HEK293 (cell line): ENCODE data around the gene PSME4.
"Not testable (repeated sequence)": the region's sequence is repeated elsewhere in the genome, so short reads cannot be mapped to it uniquely, and the experiment has no call there.

Experiments
- CTCF ChIA-PET: fragments of 350-600 bp; formaldehyde crosslinking; extraction: SDS; loops from one replicate; lab custom pipeline; 2021; ENCODE audit warnings: antibody characterized with exemption; lab: Yijun Ruan, JAX
- POLR2A ChIA-PET: fragments of 300-600 bp; formaldehyde crosslinking; extraction: SDS; loops from one replicate; lab custom pipeline; 2020; ENCODE audit warnings: antibody characterized with exemption, inconsistent platforms; lab: Yijun Ruan, JAX
- H3K27ac ChIP-seq: fragments of 200-500 bp; sonication (Bioruptor generic); 2 replicates; pipeline ENCODE4 v1.5.1; 2014; ENCODE audit warnings: low read depth, low read length, control low read depth, inconsistent platforms; ENCODE audit errors: extremely low read depth
- H3K36me3 ChIP-seq, 2 experiments: fragments of 200-500 bp in 1 of 2; sonication (Bioruptor generic) in 1 of 2; 1 replicate in 1 of 2; 2 replicates in 1 of 2; pipeline ENCODE4 v1.5.1; 2014 to 2017; ENCODE audit warnings: inconsistent platforms in 2 of 2, low read length in 2 of 2; ENCODE audit not compliant: control insufficient read depth in 2 of 2, insufficient read depth in 1 of 2
- H3K4me1 ChIP-seq: fragments of 200-500 bp; sonication (Bioruptor generic); 2 replicates; pipeline ENCODE4 v1.5.1; 2014; ENCODE audit warnings: mild to moderate bottlenecking, low read length, inconsistent platforms; ENCODE audit not compliant: control insufficient read depth, insufficient read depth
- H3K4me3 ChIP-seq: 2 replicates; pipeline ENCODE4 v1.5.1; 2011; ENCODE audit warnings: low read depth, mild to moderate bottlenecking, control low read depth, low read length, moderate library complexity
- H3K9me3 ChIP-seq: fragments of 200-500 bp; sonication (Bioruptor generic); 2 replicates; pipeline ENCODE4 v1.5.1; 2014; ENCODE audit warnings: low read depth, low read length, inconsistent platforms; ENCODE audit not compliant: control insufficient read depth, insufficient read depth
- KLF10 ChIP-seq: fragments of 450-650 bp; IDR thresholded peaks from 2 replicates; pipeline ENCODE4 v1.5.1; 2018; ENCODE audit warnings: missing biosample characterization, mild to moderate bottlenecking, missing genetic modification characterization
- KLF7 ChIP-seq: fragments of 450-650 bp; formaldehyde crosslinking; IDR thresholded peaks from 2 replicates; pipeline ENCODE4 v1.5.1; 2016; ENCODE audit warnings: missing biosample characterization, missing genetic modification characterization, borderline replicate concordance
- MZF1 ChIP-seq: fragments of 450-650 bp; formaldehyde crosslinking; IDR thresholded peaks from 2 replicates; pipeline ENCODE4 v1.5.1; 2017; ENCODE audit warnings: missing biosample characterization, missing genetic modification characterization, borderline replicate concordance
- OVOL3 ChIP-seq: fragments of 450-650 bp; formaldehyde crosslinking; IDR thresholded peaks from 2 replicates; pipeline ENCODE4 v1.5.1; 2016; ENCODE audit warnings: missing biosample characterization, missing genetic modification characterization
- TCF7L2 ChIP-seq: IDR thresholded peaks from 2 replicates; pipeline ENCODE4 v1.6.1; 2011; ENCODE audit warnings: low read depth, mild to moderate bottlenecking, inconsistent platforms, low read length, moderate library complexity, borderline replicate concordance
- WT1 ChIP-seq: fragments of 450-650 bp; formaldehyde crosslinking; IDR thresholded peaks from 2 replicates; pipeline ENCODE4 v1.5.1; 2016; ENCODE audit warnings: missing biosample characterization, missing genetic modification characterization
- ZBTB11 ChIP-seq: fragments of 450-650 bp; formaldehyde crosslinking; conservative IDR thresholded peaks from 2 replicates; pipeline ENCODE4 v1.5.1; 2016; ENCODE audit warnings: low read depth, missing biosample characterization, missing genetic modification characterization
- ZBTB17 ChIP-seq: fragments of 450-650 bp; formaldehyde crosslinking; IDR thresholded peaks from 2 replicates; pipeline ENCODE4 v1.5.1; 2016; ENCODE audit warnings: missing biosample characterization, missing genetic modification characterization
- ZBTB48 ChIP-seq: fragments of 450-650 bp; formaldehyde crosslinking; IDR thresholded peaks from 2 replicates; pipeline ENCODE4 v1.5.1; 2016; ENCODE audit warnings: missing biosample characterization, missing genetic modification characterization
- ZFP69B ChIP-seq: fragments of 450-650 bp; formaldehyde crosslinking; IDR thresholded peaks from 2 replicates; pipeline ENCODE4 v1.5.1; 2016; ENCODE audit warnings: missing biosample characterization, missing genetic modification characterization
- ZNF10 ChIP-seq: fragments of 450-650 bp; formaldehyde crosslinking; IDR thresholded peaks from 2 replicates; pipeline ENCODE4 v1.5.1; 2017; ENCODE audit warnings: missing biosample characterization, missing genetic modification characterization
- ZNF155 ChIP-seq: fragments of 450-650 bp; formaldehyde crosslinking; IDR thresholded peaks from 2 replicates; pipeline ENCODE4 v1.5.1; 2016; ENCODE audit warnings: missing biosample characterization, missing genetic modification characterization
- ZNF266 ChIP-seq: fragments of 450-650 bp; formaldehyde crosslinking; IDR thresholded peaks from 2 replicates; pipeline ENCODE4 v1.5.1; 2016; ENCODE audit warnings: missing biosample characterization, missing genetic modification characterization, low read depth
- ZNF280C ChIP-seq: fragments of 450-650 bp; formaldehyde crosslinking; IDR thresholded peaks from 2 replicates; pipeline ENCODE4 v1.5.1; 2016; ENCODE audit warnings: missing biosample characterization, missing genetic modification characterization
- ZNF350 ChIP-seq: fragments of 450-650 bp; formaldehyde crosslinking; IDR thresholded peaks from 2 replicates; pipeline ENCODE4 v1.5.0; 2017; ENCODE audit warnings: missing biosample characterization, mild to moderate bottlenecking, missing genetic modification characterization
- ZNF404 ChIP-seq: fragments of 450-650 bp; formaldehyde crosslinking; IDR thresholded peaks from 2 replicates; pipeline ENCODE4 v1.5.1; 2017; ENCODE audit warnings: missing biosample characterization, missing genetic modification characterization
- ZNF473 ChIP-seq: fragments of 450-650 bp; formaldehyde crosslinking; IDR thresholded peaks from 2 replicates; pipeline ENCODE4 v1.5.1; 2017; ENCODE audit warnings: missing biosample characterization, missing genetic modification characterization
- ZNF544 ChIP-seq: fragments of 450-650 bp; formaldehyde crosslinking; IDR thresholded peaks from 2 replicates; pipeline ENCODE4 v1.5.0; 2017; ENCODE audit warnings: missing biosample characterization, missing genetic modification characterization
- ZNF555 ChIP-seq: fragments of 450-650 bp; formaldehyde crosslinking; conservative IDR thresholded peaks from 2 replicates; pipeline ENCODE4 v1.5.1; 2017; ENCODE audit warnings: missing biosample characterization, mild to moderate bottlenecking, missing genetic modification characterization, inconsistent platforms
- ZNF629 ChIP-seq: fragments of 450-650 bp; formaldehyde crosslinking; IDR thresholded peaks from 2 replicates; pipeline ENCODE4 v1.5.1; 2017; ENCODE audit warnings: missing biosample characterization, missing genetic modification characterization
- ZNF704 ChIP-seq: fragments of 450-650 bp; formaldehyde crosslinking; IDR thresholded peaks from 2 replicates; pipeline ENCODE4 v1.5.1; 2016; ENCODE audit warnings: missing biosample characterization, missing genetic modification characterization
- ZNF747 ChIP-seq: fragments of 450-650 bp; formaldehyde crosslinking; IDR thresholded peaks from 2 replicates; pipeline ENCODE4 v1.5.1; 2016; ENCODE audit warnings: missing biosample characterization, missing genetic modification characterization
- ZNF843 ChIP-seq: fragments of 450-650 bp; formaldehyde crosslinking; IDR thresholded peaks from 2 replicates; pipeline ENCODE4 v1.5.1; 2016; ENCODE audit warnings: missing biosample characterization, missing genetic modification characterization
- TF ChIP-seq, protein P1 (sequence below): fragments of 450-650 bp; formaldehyde crosslinking; IDR thresholded peaks from 2 replicates; pipeline ENCODE4 v1.5.1; 2017; ENCODE audit warnings: missing biosample characterization, missing genetic modification characterization

Gene PSME4

GRCh38 chr2:53840580-53840979, 130.2 kb downstream of the PSME4 start:
- H3K4me3 ChIP-seq, result no peak overlapping the region
- H3K4me1 ChIP-seq, result no peaks in the 10 kb centered on the region
- H3K9me3 ChIP-seq, result no peaks in the 10 kb centered on the region
- no peak overlapping the region for H3K27ac ChIP-seq
- TF ChIP-seq TCF7L2, result no peak
- TF ChIP-seq KLF7 (tag by site-specific recombination), result no peak
- no peak for TF ChIP-seq ZNF555 (tag by site-specific recombination)
- no peak for TF ChIP-seq ZNF747 (tag by site-specific recombination)
- no peak for TF ChIP-seq KLF10
- TF ChIP-seq, protein P1, sequence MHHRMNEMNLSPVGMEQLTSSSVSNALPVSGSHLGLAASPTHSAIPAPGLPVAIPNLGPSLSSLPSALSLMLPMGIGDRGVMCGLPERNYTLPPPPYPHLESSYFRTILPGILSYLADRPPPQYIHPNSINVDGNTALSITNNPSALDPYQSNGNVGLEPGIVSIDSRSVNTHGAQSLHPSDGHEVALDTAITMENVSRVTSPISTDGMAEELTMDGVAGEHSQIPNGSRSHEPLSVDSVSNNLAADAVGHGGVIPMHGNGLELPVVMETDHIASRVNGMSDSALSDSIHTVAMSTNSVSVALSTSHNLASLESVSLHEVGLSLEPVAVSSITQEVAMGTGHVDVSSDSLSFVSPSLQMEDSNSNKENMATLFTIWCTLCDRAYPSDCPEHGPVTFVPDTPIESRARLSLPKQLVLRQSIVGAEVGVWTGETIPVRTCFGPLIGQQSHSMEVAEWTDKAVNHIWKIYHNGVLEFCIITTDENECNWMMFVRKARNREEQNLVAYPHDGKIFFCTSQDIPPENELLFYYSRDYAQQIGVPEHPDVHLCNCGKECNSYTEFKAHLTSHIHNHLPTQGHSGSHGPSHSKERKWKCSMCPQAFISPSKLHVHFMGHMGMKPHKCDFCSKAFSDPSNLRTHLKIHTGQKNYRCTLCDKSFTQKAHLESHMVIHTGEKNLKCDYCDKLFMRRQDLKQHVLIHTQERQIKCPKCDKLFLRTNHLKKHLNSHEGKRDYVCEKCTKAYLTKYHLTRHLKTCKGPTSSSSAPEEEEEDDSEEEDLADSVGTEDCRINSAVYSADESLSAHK, result no peak
- TF ChIP-seq ZFP69B (tag by site-specific recombination), result no peak
- TF ChIP-seq ZNF404 (tag by site-specific recombination), result no peak
- TF ChIP-seq OVOL3 (tag by site-specific recombination), result no peak
- no peak for TF ChIP-seq ZNF629 (tag by site-specific recombination)
- no peak for TF ChIP-seq ZNF473 (tag by site-specific recombination)
- TF ChIP-seq ZBTB17 (tag by site-specific recombination), result no peak
- no peak for TF ChIP-seq MZF1 (tag by site-specific recombination)
- TF ChIP-seq ZNF843 (tag by site-specific recombination), result no peak
- TF ChIP-seq ZBTB48, result no peak
- no peak for TF ChIP-seq ZNF266 (tag by site-specific recombination)
- TF ChIP-seq ZNF10 (tag by site-specific recombination), result no peak
- TF ChIP-seq, all 188 proteins: peak for 0
- no peaks in the 10 kb centered on the region for H3K36me3 ChIP-seq
- CTCF ChIA-PET, result no interaction called here
- POLR2A ChIA-PET, result no interaction called here

DNA sequence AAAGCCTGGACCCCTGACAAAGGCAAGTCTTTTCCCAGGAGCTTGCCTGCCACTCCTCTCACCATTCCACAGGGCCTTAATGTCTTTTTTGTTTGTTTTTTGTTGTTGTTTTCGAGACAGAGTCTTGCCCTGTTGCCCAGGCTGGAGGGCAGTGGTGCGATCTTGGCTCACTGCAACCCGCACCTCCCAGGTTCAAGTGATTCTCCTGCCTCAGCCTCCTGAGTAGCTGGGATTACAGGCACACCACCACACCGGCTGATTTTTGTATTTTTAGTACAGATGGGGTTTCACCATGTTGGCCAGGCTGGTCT, 140.9 kb downstream of the PSME4 start:
- POLR2A ChIA-PET, result not testable (repeated sequence)

DNA sequence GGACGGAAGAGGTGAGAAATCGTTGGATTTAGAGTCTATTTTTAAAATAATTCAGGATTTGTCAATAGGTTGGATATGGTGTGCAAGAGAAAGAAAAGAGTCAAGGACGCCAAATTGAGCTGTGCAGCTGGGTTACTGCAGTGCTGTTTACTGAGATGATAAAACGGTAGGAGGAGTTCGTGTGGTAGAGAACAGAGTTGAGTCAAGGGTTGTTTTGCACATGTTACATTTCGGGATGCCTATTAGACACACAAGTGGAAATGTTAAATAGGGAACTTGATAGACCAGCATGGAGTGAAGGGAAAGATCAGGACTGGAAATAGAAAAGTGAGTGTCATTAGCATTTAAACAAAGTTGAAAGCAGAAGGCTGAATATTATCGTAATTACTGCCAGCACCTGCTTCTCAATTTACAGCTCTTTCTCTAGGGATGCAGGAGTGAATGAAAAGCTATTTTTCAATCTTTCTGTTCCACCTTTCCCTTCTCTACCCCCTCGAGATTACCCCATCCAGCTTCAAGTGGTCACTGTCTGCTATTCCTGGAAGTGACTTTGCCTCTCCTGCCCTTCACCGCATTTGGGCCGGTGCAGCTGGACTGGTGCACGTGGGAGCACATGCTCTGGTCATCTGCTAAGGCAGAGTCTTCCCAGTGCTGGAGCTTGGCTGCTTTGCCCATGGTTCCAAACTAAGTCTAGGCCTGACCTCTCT, 141.4 kb downstream of the PSME4 start:
- CTCF ChIA-PET, result interaction anchor here (0.6 kb wide), 1 partner anchor 89 kb away, joined by 4 read pairs; no protein-coding TSS in a partner anchor
- TF ChIP-seq ZNF350 (tag by site-specific recombination) (no peak), ZBTB48 (no peak), WT1 (tag by site-specific recombination) (no peak), ZNF266 (tag by site-specific recombination) (no peak), TCF7L2 (no peak), ZBTB11 (no peak), ZNF280C (tag by site-specific recombination) (no peak), ZNF704 (tag by site-specific recombination) (no peak), ZNF155 (tag by site-specific recombination) (no peak), ZNF544 (no peak)

More for the DNA sequence above, 140.9 kb downstream of the PSME4 start:
- not testable (repeated sequence) for H3K4me1 ChIP-seq, H3K9me3 ChIP-seq, H3K36me3 ChIP-seq, H3K4me3 ChIP-seq, H3K27ac ChIP-seq
- CTCF ChIA-PET, result interaction anchor here (0.6 kb wide), 1 partner anchor 90 kb away, joined by 4 read pairs; no protein-coding TSS in a partner anchor

More for the DNA sequence above, 141.4 kb downstream of the PSME4 start:
- no peaks in the 10 kb centered on the region for H3K4me1 ChIP-seq
- POLR2A ChIA-PET, result no interaction called here
- H3K4me3 ChIP-seq, result no peak overlapping the region
- H3K36me3 ChIP-seq, result no peaks in the 10 kb centered on the region; a peak in 1 of 3 replicates
- H3K27ac ChIP-seq, result no peak overlapping the region
- no peaks in the 10 kb centered on the region for H3K9me3 ChIP-seq
